B cell (primary cell): ENCODE results near the gene ZNF879.

Experiments used
- EZH2 ChIP-seq: IDR thresholded peaks from 2 replicates; pipeline ENCODE4 v1.6.1; 2012; ENCODE audit warnings: borderline replicate concordance, low read depth, mild to moderate bottlenecking, moderate library complexity, low read length; ENCODE audit not compliant: insufficient read depth, poor library complexity, severe bottlenecking
- TF ChIP-seq, protein P1 (sequence below): fragments of 200-600 bp; IDR thresholded peaks from one replicate; pipeline ENCODE4 v1.8.0; 2022; ENCODE audit warnings: antibody characterized with exemption, mild to moderate bottlenecking

DNA sequence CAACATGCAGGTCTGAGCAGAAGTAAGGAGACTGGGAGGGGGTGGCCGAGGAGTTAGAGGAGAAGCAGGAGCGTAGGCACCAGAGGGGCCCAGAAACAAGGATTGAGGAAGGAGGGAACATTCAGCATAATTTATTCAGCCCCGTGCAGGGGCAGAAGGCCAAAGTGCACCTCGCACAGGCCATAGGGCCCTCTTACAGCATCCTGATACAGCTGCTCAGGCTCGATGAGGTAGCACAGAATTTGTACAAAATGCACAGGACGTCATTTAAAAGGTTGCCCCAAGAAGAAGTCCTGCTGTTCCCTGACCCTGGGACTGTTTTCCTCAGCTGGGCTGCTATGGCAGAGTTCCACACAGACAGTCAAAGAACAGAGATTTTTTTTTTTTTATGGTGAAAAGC lies 26.4 kb upstream of the ZNF879 start:
- TF ChIP-seq, protein P1, sequence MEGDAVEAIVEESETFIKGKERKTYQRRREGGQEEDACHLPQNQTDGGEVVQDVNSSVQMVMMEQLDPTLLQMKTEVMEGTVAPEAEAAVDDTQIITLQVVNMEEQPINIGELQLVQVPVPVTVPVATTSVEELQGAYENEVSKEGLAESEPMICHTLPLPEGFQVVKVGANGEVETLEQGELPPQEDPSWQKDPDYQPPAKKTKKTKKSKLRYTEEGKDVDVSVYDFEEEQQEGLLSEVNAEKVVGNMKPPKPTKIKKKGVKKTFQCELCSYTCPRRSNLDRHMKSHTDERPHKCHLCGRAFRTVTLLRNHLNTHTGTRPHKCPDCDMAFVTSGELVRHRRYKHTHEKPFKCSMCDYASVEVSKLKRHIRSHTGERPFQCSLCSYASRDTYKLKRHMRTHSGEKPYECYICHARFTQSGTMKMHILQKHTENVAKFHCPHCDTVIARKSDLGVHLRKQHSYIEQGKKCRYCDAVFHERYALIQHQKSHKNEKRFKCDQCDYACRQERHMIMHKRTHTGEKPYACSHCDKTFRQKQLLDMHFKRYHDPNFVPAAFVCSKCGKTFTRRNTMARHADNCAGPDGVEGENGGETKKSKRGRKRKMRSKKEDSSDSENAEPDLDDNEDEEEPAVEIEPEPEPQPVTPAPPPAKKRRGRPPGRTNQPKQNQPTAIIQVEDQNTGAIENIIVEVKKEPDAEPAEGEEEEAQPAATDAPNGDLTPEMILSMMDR, result no peak
- no peak for TF ChIP-seq EZH2
